Measurements from ENCODE around the gene LHFPL4. TPM values are rescaled to one million over a fixed set of nuclear protein-coding genes. Genes with fewer than 3 reads are reported as not detected.

LHFPL4 gene
- total RNA-seq, 4 donors from 2014 or later, result 0.13 to 0.17 (median 0.17) TPM; not detected in 1

DNA sequence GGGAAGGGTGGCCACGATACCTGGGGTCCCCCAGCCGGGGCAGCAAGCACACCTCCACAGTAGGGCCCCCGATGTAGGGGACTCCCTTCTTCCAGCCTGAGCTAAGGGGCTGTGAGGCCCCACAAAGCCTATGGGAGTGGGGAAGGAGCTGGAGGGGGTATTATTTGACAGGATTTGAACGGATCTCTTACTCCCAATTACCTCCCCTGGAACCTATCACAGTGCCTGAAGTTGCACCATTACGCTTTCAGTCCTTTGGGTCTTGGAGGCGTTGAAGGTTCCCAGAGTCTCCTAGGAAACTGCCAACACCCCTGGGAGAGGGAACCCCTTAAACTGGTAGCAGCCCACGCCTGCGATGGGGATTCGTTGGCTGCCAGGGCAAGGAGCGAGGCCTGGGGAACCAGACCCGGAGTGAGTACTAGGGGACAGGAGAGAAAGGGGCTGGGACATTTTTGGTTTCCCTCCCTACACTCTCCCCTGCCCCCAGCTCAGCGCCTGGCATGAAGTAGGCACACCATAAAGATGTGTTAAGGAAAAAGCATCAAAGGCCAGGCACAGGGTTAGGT, 409 bp upstream of the LHFPL4 start:
- no peak for TF ChIP-seq EP300 (IDR thresholded peaks at IDR 0.05)
- no peak for TF ChIP-seq POLR2A (IDR thresholded peaks at IDR 0.05; ENCODE audit: low read depth)
- TF ChIP-seq POLR2AphosphoS5 (IDR thresholded peaks at IDR 0.05), result no peak
- TF ChIP-seq, protein P1, sequence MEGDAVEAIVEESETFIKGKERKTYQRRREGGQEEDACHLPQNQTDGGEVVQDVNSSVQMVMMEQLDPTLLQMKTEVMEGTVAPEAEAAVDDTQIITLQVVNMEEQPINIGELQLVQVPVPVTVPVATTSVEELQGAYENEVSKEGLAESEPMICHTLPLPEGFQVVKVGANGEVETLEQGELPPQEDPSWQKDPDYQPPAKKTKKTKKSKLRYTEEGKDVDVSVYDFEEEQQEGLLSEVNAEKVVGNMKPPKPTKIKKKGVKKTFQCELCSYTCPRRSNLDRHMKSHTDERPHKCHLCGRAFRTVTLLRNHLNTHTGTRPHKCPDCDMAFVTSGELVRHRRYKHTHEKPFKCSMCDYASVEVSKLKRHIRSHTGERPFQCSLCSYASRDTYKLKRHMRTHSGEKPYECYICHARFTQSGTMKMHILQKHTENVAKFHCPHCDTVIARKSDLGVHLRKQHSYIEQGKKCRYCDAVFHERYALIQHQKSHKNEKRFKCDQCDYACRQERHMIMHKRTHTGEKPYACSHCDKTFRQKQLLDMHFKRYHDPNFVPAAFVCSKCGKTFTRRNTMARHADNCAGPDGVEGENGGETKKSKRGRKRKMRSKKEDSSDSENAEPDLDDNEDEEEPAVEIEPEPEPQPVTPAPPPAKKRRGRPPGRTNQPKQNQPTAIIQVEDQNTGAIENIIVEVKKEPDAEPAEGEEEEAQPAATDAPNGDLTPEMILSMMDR (IDR thresholded peaks at IDR 0.05), result no peak
- intact Hi-C loops (cut with DNase I), result no loop called here
- no peak for DNase-seq (ENCODE audit: extremely low spot score)
- Histone ChIP-seq H3K4me3 (no peak overlapping the region), H3K4me1 (peaks cover 0 to 6% (median 4%) of the 10 kb centered on the region in 4 donors), H3K27ac (replicated peaks in 1 of 4) (no peak overlapping the region), H3K27me3 (peaks cover 0 to 59% (median 22%) of the 10 kb centered on the region in 4 donors), H3K9me3 (no peaks in the 10 kb centered on the region), H3K36me3 (no peaks in the 10 kb centered on the region)
- 36% methylated on average over 8 of the region's 12 CpGs for WGBS

DNA sequence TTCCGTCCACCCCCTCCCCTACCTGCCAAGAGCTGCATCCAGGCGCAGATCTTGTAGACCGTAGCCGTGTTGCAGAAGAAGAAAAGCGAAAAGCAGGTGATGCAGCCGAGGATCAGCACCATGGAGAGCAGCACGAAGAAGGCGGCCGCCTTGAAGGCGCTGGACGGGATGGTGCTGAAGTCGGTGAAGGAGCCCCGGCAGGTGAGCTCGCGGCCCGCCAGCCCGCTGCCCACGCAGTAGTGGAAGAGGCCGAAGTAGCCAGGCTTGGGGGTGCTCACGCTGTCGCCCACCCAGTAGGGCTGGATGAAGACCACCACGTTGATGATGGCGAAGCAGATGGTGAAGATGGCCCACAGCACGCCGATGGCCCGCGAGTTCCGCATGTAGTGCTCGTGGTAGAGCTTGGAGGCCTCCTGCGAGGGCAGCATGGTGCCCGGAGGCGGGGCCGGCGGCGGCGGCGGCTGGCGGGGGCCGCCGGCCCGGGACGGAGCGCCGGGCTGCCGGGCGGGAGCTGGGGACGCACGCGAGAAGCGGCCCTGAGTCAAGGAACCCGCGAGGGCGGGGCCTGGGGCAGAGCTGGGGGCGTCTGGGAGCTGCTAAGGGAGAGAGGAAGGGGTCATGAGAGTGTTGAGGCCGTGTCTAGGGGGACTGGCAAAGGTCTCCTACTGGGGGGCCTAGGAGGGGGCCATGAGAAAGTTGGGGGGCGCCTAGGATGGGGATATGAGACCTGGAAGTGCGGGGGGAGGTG, 1.2 kb downstream of the LHFPL4 start:
- H3K9me3 ChIP-seq, result no peaks in the 10 kb centered on the region
- H3K4me1 ChIP-seq, result peaks cover 0 to 6% (median 4%) of the 10 kb centered on the region in 4 donors
- H3K36me3 ChIP-seq, result no peaks in the 10 kb centered on the region
- TF ChIP-seq POLR2AphosphoS5 (IDR thresholded peaks at IDR 0.05), result no peak
- TF ChIP-seq, protein P1 (IDR thresholded peaks at IDR 0.05), result no peak
- no peak for TF ChIP-seq EP300 (IDR thresholded peaks at IDR 0.05)
- TF ChIP-seq POLR2A (IDR thresholded peaks at IDR 0.05; ENCODE audit: low read depth), result no peak
- H3K4me3 ChIP-seq, result no peak overlapping the region
- no peak overlapping the region for H3K27ac ChIP-seq (replicated peaks in 1 of 4)
- DNase-seq (ENCODE audit: extremely low spot score), result no peak
- H3K27me3 ChIP-seq, result peaks cover 0 to 68% (median 22%) of the 10 kb centered on the region in 4 donors
- intact Hi-C loops (cut with DNase I), result no loop called here
- WGBS, result 7% methylated on average over 27 of the region's 57 CpGs

DNA sequence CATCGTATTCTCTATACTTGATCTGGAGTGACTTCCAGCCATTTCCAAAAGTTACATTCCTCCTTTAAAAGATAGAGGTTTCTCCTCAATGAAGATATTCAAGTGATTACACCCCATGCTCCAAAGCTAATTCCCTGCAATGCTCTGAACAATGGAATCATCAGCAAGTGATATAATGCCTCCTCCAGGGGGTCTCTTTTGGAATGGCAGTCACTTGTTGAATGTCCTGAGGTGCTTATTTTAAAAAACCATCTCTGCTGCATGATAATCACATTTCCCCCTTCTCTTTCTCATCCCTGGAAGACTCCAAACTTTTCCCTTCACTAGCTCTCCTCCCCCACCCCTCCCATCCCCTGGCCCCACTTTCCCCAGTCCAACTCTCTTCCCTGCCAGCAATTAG, 2.6 kb downstream of the LHFPL4 start:
- Histone ChIP-seq H3K9me3 (no peaks in the 10 kb centered on the region), H3K4me3 (no peak overlapping the region), H3K36me3 (no peaks in the 10 kb centered on the region), H3K27me3 (peaks cover 0 to 80% (median 22%) of the 10 kb centered on the region in 4 donors), H3K27ac (replicated peaks in 1 of 4) (no peak overlapping the region), H3K4me1 (peaks cover 0 to 6% (median 4%) of the 10 kb centered on the region in 4 donors)
- TF ChIP-seq POLR2AphosphoS5 (IDR thresholded peaks at IDR 0.05) (no peak), EP300 (IDR thresholded peaks at IDR 0.05) (no peak), POLR2A (IDR thresholded peaks at IDR 0.05; ENCODE audit: low read depth) (no peak)
- TF ChIP-seq, protein P1 (IDR thresholded peaks at IDR 0.05), result no peak
- WGBS, result 87% methylated on average over 1 of the region's 1 CpG
- no peak for DNase-seq (ENCODE audit: extremely low spot score)
- intact Hi-C loops (cut with DNase I), result no loop called here

DNA sequence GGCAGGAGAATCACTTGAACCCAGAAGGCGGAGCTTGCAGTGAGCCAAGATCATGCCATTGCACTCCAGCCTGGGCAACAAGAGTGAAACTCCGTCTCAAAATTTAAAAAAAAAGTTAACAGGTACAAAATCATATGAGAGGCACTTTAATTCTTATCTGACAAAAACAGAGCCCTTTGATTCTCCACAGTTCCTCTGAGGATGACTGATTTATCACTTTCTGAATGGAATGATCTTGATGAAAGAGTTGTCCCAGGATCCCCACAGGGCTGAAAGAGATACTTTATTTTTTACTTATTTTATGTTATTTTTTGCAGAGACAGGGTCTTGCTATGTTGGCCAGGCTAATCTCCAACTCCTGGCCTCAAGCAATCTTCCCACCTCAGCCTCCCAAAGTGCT, 4.0 kb downstream of the LHFPL4 start:
- Histone ChIP-seq H3K4me1 (peaks cover 0 to 6% (median 4%) of the 10 kb centered on the region in 4 donors), H3K36me3 (no peaks in the 10 kb centered on the region), H3K4me3 (no peak overlapping the region), H3K9me3 (no peaks in the 10 kb centered on the region), H3K27ac (replicated peaks in 1 of 4) (no peak overlapping the region), H3K27me3 (peaks cover 0 to 69% (median 22%) of the 10 kb centered on the region in 4 donors)
- DNase-seq (ENCODE audit: extremely low spot score), result no peak
- intact Hi-C loops (cut with DNase I), result no loop called here
- no peak for TF ChIP-seq POLR2A (IDR thresholded peaks at IDR 0.05; ENCODE audit: low read depth)
- TF ChIP-seq EP300 (IDR thresholded peaks at IDR 0.05), result no peak
- TF ChIP-seq, protein P1 (IDR thresholded peaks at IDR 0.05), result no peak
- no peak for TF ChIP-seq POLR2AphosphoS5 (IDR thresholded peaks at IDR 0.05)
- 83% methylated on average over 2 of the region's 2 CpGs for WGBS

Data from esophagus muscularis mucosa (tissue), 4 donors.